HG03442 (cell line): ENCODE measurements around the gene F2RL3.
"Not testable (repeated sequence)": the region's sequence is repeated elsewhere in the genome, so short reads cannot be mapped to it uniquely, and the experiment has no call there.

Source experiments
- ATAC-seq: cut with Tn5 transposase; IDR thresholded peaks from one replicate; pipeline ENCODE4 v1.9.1; 2021; ENCODE audit warnings: mild to moderate bottlenecking, moderate library complexity; ENCODE audit not compliant: unreplicated experiment

F2RL3 gene

GRCh38 chr19:16919496-16919895, 30.7 kb downstream of the F2RL3 start:
- ATAC-seq, result no peak

GRCh38 chr19:16920816-16921529, 32.2 kb downstream of the F2RL3 start:
- ATAC-seq, result no peak

GRCh38 chr19:16921766-16922591, 33.2 kb downstream of the F2RL3 start:
- ATAC-seq, result no peak

- no peak for ATAC-seq
Measured at GRCh38 chr19:16922592-16922934, 33.8 kb downstream of the F2RL3 start.

GRCh38 chr19:16922949-16923348, 34.1 kb downstream of the F2RL3 start:
- no peak for ATAC-seq

GRCh38 chr19:16927883-16928282, 39.1 kb downstream of the F2RL3 start:
- ATAC-seq, result no peak

- no peak for ATAC-seq
Measured at GRCh38 chr19:16928351-16928750, 39.6 kb downstream of the F2RL3 start.

GRCh38 chr19:16928916-16929315, 40.1 kb downstream of the F2RL3 start:
- no peak for ATAC-seq

- ATAC-seq, result no peak
Measured at GRCh38 chr19:16930753-16931152, 42.0 kb downstream of the F2RL3 start.

- ATAC-seq, result no peak
Measured at GRCh38 chr19:16931306-16931705, 42.5 kb downstream of the F2RL3 start.

GRCh38 chr19:16934489-16934888, 45.7 kb downstream of the F2RL3 start:
- no peak for ATAC-seq

- no peak for ATAC-seq
Measured at GRCh38 chr19:16936901-16937300, 48.1 kb downstream of the F2RL3 start.

- not testable (repeated sequence) for ATAC-seq
Measured at GRCh38 chr19:16937796-16938195, 49.0 kb downstream of the F2RL3 start.

- ATAC-seq, result no peak
Measured at GRCh38 chr19:16938211-16938610, 49.4 kb downstream of the F2RL3 start.

- ATAC-seq, result not testable (repeated sequence)
Measured at GRCh38 chr19:16940063-16940462, 51.3 kb downstream of the F2RL3 start.

GRCh38 chr19:16940626-16941025, 51.8 kb downstream of the F2RL3 start:
- ATAC-seq, result no peak
